GM12892 (cell line): ENCODE measurements around the gene HSPA12A.

ENCODE experiments used
- POLR2A ChIP-seq: IDR thresholded peaks from 2 replicates; pipeline ENCODE4 v1.6.1; 2011; ENCODE audit warnings: low read depth, low read length, control low read depth
- POLR2AphosphoS5 ChIP-seq: IDR thresholded peaks from 2 replicates; pipeline ENCODE4 v1.6.1; 2011; ENCODE audit warnings: low read depth, low read length, control low read depth

DNA sequence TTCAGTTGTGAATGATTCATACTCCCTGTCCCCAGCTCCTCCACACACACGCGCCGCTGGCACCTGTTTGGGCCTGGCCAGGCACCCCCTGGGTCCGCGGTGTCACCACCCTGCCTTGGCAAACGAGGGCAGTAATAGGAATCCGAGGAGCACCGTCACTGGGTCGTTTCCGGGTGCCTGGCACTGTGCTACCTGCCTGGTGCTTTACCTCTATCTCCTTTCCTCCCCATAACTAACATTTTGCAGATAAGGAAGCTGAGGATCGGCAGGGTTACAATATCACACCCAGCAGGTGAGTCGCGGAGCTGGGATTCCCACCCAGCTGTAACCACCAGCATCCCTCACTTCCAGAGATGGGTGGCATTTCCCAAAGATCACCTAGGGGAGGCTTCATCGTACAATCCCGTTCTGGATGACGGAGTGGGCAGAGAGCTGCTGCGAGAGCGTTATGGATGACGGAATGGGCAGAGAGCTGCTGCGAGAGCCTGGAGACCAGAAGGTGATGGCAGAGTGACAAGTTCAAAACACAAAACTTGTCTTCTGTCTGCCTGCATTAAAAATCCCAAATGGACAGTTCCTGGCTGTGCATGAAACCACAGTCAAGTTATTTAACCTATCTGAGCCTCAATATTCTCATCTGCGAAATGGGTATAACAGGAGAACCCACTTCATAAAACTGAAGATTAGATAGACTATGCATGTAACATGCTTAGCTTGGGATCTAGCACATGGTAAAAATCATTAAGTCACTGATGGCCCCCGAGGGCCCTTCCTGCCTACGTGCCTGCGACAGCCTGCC lies 1.1 kb upstream of the HSPA12A start:
- TF ChIP-seq POLR2AphosphoS5, result no peak
- TF ChIP-seq POLR2A, result no peak
